Fibroblast of the aortic adventitia (primary cell): ENCODE data around the gene LENG1. TPM values are rescaled to one million over a fixed set of nuclear protein-coding genes. Genes with fewer than 3 reads are reported as not detected.
A peak's percentile ranks its signal among the peaks of the same experiment; 100 is the strongest.
"Not testable (repeated sequence)": the region's sequence is repeated elsewhere in the genome, so short reads cannot be mapped to it uniquely, and the experiment has no call there.

Experiments
- DNase-seq: peaks from one replicate; pipeline ENCODE4 v3.0.0-alpha.2; 2010; ENCODE audit warnings: low read depth
- H3K4me3 ChIP-seq: 2 replicates; pipeline ENCODE4 v1.5.1; 2011; ENCODE audit warnings: low read depth, mild to moderate bottlenecking, control low read depth, low read length, moderate library complexity
- total RNA-seq: library from RNA; depleted of rRNA; stranded (reverse); fragments of >200 nt; gene quantifications from 2 replicates; pipeline ENCODE4 v1.2.3, GENCODE V29; 2012; ENCODE audit warnings: low replicate concordance
- TF ChIP-seq, protein P1 (sequence below): IDR thresholded peaks from 2 replicates; pipeline ENCODE4 v1.5.1; 2011; ENCODE audit warnings: mild to moderate bottlenecking, low read length, control low read depth, inconsistent platforms; ENCODE audit not compliant: insufficient read depth

The LENG1 gene
- total RNA-seq, 1 donor: 4.4 TPM

DNA sequence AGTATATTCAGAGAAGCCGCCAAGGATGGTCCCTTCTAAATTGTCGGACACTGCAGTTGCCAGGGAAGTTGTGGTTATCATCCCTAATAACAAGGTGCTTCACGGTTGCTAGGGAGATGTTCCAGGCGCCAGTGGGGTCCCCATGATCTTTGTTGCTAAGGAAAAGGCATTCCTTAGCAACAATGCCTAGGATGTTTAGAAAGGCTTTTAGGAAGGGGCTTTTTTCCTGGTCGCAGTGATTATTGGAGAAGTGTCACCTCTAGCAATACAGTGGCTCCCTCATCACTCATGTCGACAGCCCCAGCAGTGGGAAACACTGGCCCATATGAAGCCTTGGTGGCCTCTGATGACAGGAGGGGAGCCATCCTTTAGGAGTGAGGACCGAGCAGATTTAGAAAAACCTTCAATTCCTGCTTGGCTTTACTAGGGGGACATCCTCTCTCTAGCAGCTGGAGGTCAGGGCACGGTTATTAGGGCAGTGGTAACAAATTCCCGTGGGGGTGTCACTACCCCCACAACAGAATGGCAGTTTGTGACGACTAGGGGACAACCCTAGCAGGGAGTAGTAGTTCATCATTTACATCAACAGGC is 19.8 kb upstream of the LENG1 start:
- H3K4me3 ChIP-seq: no peak overlapping the region
- no peak for DNase-seq
- TF ChIP-seq, protein P1, sequence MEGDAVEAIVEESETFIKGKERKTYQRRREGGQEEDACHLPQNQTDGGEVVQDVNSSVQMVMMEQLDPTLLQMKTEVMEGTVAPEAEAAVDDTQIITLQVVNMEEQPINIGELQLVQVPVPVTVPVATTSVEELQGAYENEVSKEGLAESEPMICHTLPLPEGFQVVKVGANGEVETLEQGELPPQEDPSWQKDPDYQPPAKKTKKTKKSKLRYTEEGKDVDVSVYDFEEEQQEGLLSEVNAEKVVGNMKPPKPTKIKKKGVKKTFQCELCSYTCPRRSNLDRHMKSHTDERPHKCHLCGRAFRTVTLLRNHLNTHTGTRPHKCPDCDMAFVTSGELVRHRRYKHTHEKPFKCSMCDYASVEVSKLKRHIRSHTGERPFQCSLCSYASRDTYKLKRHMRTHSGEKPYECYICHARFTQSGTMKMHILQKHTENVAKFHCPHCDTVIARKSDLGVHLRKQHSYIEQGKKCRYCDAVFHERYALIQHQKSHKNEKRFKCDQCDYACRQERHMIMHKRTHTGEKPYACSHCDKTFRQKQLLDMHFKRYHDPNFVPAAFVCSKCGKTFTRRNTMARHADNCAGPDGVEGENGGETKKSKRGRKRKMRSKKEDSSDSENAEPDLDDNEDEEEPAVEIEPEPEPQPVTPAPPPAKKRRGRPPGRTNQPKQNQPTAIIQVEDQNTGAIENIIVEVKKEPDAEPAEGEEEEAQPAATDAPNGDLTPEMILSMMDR: no peak

DNA sequence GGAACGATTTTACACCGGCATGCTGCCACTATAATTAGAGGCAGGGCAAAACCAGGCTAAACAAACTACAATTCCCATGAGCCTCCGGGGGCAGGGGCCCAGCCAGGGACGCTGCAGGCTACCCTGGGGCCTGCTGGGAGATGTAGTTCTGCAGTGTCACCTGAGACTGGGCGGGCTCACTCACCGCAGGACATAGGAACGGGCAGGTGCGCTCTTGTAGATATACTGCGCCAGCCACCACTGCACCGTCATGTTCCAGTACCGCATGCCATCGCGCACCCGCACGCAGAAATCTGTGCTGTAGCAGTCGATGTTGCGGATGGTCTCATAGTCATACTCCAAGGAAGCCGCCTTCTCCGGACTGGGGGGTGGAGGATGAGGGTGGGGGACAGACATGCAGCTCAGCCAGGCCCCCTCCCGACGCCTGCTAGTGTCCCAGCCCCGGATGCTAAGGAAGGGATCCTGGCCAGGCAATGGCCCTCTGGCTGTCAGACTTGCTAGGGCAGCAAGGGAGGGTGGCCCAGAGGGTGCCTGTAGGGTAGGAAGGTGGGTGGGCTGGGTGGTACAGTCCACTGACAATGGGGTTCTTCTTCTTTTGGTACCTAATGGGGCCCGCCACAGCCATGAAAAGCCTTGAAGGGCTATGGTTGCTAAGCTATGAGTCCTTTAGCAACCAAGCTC is 19.2 kb upstream of the LENG1 start:
- no peak overlapping the region for H3K4me3 ChIP-seq
- no peak for DNase-seq
- TF ChIP-seq, protein P1: no peak

DNA sequence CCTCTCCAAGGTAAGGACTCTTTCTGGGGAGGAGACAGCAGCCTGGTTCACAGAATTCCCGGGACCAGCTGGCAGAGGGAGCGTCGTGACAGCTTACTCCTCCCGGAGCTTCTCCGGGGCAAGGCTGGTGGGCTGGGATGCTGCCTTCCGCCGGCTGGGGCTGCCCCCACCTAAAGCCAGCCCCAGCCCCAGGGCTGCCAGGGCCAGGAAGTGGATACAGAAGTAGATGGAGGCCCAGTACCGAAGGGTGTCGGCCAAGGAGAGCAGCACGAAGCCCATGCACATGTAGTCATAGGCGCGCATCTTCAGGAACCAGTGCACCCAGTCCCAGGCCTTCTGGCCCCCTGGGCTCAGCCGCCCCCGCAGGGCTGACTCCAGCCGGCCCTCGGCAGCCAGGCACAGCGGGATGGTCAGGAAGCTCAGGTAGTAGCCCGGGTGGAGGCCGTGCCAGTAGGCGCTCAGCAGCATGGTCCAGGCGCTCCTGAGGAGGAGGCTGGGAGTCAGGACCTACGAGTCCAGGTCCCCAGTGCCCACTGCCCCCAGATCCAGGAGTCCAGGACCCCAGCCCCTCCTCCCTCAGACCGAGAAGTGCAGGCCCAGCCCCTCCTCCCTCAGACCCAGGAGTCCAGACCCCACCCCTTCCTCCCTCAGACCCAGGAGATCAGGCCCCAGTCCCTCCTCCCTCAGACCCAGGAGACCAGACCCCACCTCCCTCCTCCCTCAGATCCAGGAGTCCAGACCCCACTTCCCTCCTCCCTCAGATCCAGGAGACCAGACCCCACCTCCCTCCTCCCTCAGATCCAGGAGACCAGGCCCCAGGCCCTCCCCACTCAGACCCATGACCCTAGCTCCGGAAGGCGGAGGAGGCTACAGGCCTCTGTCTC is 14.7 kb upstream of the LENG1 start:
- TF ChIP-seq, protein P1: no peak
- no peak overlapping the region for H3K4me3 ChIP-seq
- no peak for DNase-seq

DNA sequence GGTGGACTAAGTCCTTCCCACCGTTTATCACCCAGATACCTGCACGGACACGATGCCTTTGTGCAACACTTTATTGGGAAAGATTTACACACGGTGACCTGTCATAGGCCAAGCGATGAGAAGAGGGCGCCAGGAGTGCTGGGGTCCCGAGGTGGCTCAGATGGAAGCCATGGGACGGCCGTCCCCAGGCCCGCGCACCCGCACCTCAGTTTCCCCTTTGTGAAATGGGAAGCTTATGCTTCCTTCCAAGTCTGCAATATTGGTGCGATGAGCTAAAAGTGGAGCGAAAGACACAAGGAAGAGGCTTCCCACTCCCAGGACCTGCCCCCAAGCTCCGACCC is 13.8 kb upstream of the LENG1 start:
- TF ChIP-seq, protein P1: no peak
- no peak for DNase-seq
- H3K4me3 ChIP-seq: no peak overlapping the region

DNA sequence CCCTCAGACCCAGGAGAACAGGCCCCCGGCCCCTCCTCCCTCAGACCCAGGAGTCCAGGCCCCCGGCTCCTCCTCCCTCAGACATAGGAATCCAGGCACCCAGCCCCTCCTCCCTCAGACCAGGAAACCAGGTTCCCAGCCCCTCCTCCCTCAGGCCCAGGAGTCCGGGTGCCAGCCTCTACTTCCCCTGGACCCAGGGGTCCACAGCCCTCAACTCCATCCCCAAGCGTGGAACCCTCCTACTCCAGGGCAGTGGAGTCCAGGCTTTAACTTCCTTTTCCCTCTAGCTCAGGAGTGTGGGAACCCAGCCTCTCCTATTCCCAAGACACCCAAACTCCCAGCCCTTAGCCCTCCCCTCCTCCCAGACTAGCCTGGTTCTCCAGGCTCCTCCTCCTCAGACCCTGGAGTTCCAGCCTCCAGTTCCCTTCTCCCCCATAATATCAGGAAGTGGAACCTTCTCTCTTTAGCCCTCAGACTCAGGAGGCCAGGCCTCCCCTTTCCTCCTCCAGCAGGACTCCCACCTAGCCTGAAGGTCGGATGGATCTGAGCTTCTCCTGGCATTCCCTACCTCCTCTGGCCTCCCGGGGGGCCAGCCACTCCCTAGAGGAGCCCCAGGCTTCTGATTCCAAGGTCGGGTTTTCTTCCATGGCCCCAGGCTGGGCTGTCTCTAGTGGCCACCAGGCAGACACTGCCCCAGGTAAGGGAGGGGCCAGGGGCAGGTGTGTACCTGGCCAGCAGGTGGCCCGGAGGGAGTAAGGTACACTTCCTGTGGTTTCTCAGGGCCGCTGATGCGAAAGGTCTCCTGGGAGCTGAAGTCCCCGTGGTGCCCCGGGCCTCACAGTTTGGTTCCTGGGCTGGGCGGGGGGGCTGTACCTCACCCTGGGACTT is 13.2 kb upstream of the LENG1 start, which contains the start of gene TMC4:
Gene TMC4 (minus strand): TSS at position 690 of the 888 bp plus-strand sequence. CDS start 43 bp downstream, at position 647.
- peak; percentile 42 for DNase-seq
- H3K4me3 ChIP-seq: no peak within 1 kb of the TSS
- TF ChIP-seq, protein P1: no peak

DNA sequence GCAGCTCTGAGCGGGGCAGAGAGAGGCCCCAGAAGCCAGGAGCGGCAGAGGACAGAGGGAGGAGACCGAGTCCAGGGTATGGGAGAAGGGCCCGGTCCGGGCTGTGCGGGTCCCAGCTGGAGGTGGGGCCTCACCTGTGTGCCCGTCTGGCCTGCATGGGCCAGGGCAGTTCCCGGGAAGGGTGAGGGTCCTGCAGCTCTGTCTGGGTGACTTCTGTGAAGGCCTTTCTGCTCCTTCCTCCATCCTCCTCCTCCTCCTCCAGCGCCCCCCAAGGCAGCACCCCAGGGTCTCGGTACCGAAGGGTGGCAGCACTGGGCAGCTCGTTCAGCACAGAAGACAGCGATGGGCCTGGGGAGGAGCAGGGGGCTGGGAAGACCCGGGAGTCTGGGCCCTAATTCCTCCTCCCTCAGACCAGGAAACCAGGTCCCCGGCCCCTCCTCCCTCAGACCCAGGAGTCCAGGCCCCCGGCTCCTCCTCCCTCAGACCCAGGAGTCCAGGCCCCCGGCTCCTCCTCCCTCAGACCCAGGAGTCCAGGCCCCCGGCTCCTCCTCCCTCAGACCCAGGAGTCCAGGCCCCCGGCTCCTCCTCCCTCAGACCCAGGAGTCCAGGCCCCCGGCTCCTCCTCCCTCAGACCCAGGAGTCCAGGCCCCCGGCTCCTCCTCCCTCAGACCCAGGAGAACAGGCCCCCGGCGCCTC is 12.4 kb upstream of the LENG1 start:
- H3K4me3 ChIP-seq, DNase-seq: not testable (repeated sequence)
